A673 (cell line): Measurements from ENCODE around the gene PANX2. TPM values are rescaled to one million over a fixed set of nuclear protein-coding genes. Genes with fewer than 3 reads are reported as not detected.
"Not testable (repeated sequence)": the region's sequence is repeated elsewhere in the genome, so short reads cannot be mapped to it uniquely, and the experiment has no call there.

Experiments
- BruUV-seq: library from RNA; stranded (reverse); fragments of 400-500 nt; replicated peaks from 2 replicates; lab custom pipeline; 2021; lab: Mats Ljungman, UMichigan
- CTCF ChIA-PET: fragments of 300-600 bp; sonication (Branson Sonifier 250); formaldehyde crosslinking; loops from one replicate; lab custom pipeline; 2022; ENCODE audit warnings: antibody characterized with exemption; lab: Charles Lee
- POLR2A ChIA-PET: fragments of 300-600 bp; sonication (Branson Sonifier 250); formaldehyde crosslinking; loops from one replicate; lab custom pipeline; 2022; ENCODE audit warnings: antibody characterized with exemption; ENCODE audit not compliant: low non-redundant PET; lab: Charles Lee
- DNase-seq: peaks from one replicate; pipeline ENCODE4 v3.0.0-alpha.2; 2015; ENCODE audit warnings: low spot score
- H3K27ac ChIP-seq: fragments of 200-600 bp; sonication (generic); 2 replicates; pipeline ENCODE4 v1.5.1; 2016; ENCODE audit warnings: mixed run types, low read depth, mild to moderate bottlenecking, mixed read lengths, antibody characterized with exemption, low read length; ENCODE audit not compliant: poor library complexity, severe bottlenecking
- H3K27me3 ChIP-seq: fragments of 200-600 bp; sonication (generic); replicated peaks from 2 replicates; pipeline ENCODE4 v1.6.1; 2017; ENCODE audit warnings: mixed run types, low read depth, mild to moderate bottlenecking, mixed read lengths, antibody characterized with exemption, low read length; ENCODE audit not compliant: insufficient read depth, poor library complexity
- H3K36me3 ChIP-seq: fragments of 200-600 bp; sonication (generic); 2 replicates; pipeline ENCODE4 v1.6.1; 2016; ENCODE audit warnings: mixed run types, mild to moderate bottlenecking, mixed read lengths, antibody characterized with exemption, low read length; ENCODE audit not compliant: insufficient read depth, poor library complexity, severe bottlenecking
- H3K4me1 ChIP-seq: fragments of 200-600 bp; sonication (generic); 2 replicates; pipeline ENCODE4 v1.6.1; 2017; ENCODE audit warnings: mixed run types, mild to moderate bottlenecking, mixed read lengths, antibody characterized with exemption, low read length; ENCODE audit not compliant: insufficient read depth, poor library complexity, severe bottlenecking
- H3K4me3 ChIP-seq: fragments of 200-600 bp; sonication (generic); 2 replicates; pipeline ENCODE4 v1.5.1; 2016; ENCODE audit warnings: low read depth, mixed run types, mild to moderate bottlenecking, mixed read lengths, low read length; ENCODE audit not compliant: poor library complexity, severe bottlenecking
- H3K9me3 ChIP-seq: fragments of 200-600 bp; sonication (generic); 2 replicates; pipeline ENCODE4 v1.6.1; 2016; ENCODE audit warnings: mixed run types, low read depth, mild to moderate bottlenecking, mixed read lengths, antibody characterized with exemption, low read length; ENCODE audit not compliant: poor library complexity, severe bottlenecking
- EZH2 ChIP-seq: fragments of 200-600 bp; sonication (generic); IDR thresholded peaks from 2 replicates; pipeline ENCODE4 v1.6.1; 2017; ENCODE audit warnings: borderline replicate concordance, low read depth, mild to moderate bottlenecking, mixed read lengths, antibody characterized with exemption, low read length; ENCODE audit not compliant: poor library complexity, severe bottlenecking
- intact Hi-C: fragments of 100-400 bp; cut with micrococcal nuclease; formaldehyde crosslinking; loops from one replicate; pipeline ENCODE4 v1.10.0; 2022; ENCODE audit not compliant: unreplicated experiment
- total RNA-seq: library from RNA; stranded (reverse); gene quantifications from 2 replicates; pipeline ENCODE4 v1.2.3, GENCODE V29; 2021
- TF ChIP-seq, protein P1 (sequence below): fragments of 300-800, 200-600 bp; sonication (generic); conservative IDR thresholded peaks from 2 replicates; pipeline ENCODE4 v1.5.1; 2017; ENCODE audit warnings: low read depth, mild to moderate bottlenecking, antibody characterized with exemption, low read length, moderate library complexity, mixed read lengths

PANX2 gene
- total RNA-seq, 1 experiment from 2014 or later = 7.6 TPM

GRCh38 chr22:50134481-50134880 lies 36.0 kb upstream of the PANX2 start:
- ChIA-PET POLR2A (no interaction called here), CTCF (no interaction called here)
- Histone ChIP-seq H3K36me3 (no peaks in the 10 kb centered on the region), H3K4me1 (peaks cover 5% of the 10 kb centered on the region), H3K9me3 (no peaks in the 10 kb centered on the region), H3K27ac (no peak overlapping the region), H3K4me3 (no peak overlapping the region), H3K27me3 (no peaks in the 10 kb centered on the region)
- no TSS peak for BruUV-seq
- no peak for DNase-seq
- TF ChIP-seq EZH2 = no peak
- TF ChIP-seq, protein P1, sequence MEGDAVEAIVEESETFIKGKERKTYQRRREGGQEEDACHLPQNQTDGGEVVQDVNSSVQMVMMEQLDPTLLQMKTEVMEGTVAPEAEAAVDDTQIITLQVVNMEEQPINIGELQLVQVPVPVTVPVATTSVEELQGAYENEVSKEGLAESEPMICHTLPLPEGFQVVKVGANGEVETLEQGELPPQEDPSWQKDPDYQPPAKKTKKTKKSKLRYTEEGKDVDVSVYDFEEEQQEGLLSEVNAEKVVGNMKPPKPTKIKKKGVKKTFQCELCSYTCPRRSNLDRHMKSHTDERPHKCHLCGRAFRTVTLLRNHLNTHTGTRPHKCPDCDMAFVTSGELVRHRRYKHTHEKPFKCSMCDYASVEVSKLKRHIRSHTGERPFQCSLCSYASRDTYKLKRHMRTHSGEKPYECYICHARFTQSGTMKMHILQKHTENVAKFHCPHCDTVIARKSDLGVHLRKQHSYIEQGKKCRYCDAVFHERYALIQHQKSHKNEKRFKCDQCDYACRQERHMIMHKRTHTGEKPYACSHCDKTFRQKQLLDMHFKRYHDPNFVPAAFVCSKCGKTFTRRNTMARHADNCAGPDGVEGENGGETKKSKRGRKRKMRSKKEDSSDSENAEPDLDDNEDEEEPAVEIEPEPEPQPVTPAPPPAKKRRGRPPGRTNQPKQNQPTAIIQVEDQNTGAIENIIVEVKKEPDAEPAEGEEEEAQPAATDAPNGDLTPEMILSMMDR = no peak
- intact Hi-C loops = no loop called here

GRCh38 chr22:50136581-50137015 lies 33.9 kb upstream of the PANX2 start:
- H3K27ac ChIP-seq = no peak overlapping the region
- no peak overlapping the region for H3K4me3 ChIP-seq
- no peaks in the 10 kb centered on the region for H3K36me3 ChIP-seq
- H3K4me1 ChIP-seq = peaks cover 5% of the 10 kb centered on the region
- ChIA-PET CTCF (no interaction called here), POLR2A (no interaction called here)
- DNase-seq = peak; percentile 55
- intact Hi-C loops = no loop called here
- no TSS peak for BruUV-seq
- H3K27me3 ChIP-seq = no peaks in the 10 kb centered on the region
- no peaks in the 10 kb centered on the region for H3K9me3 ChIP-seq
- TF ChIP-seq, protein P1 = no peak
- no peak for TF ChIP-seq EZH2

GRCh38 chr22:50137277-50137676 lies 33.3 kb upstream of the PANX2 start:
- intact Hi-C loops, H3K36me3 ChIP-seq, DNase-seq, CTCF ChIA-PET, POLR2A ChIA-PET, BruUV-seq, H3K27ac ChIP-seq, H3K9me3 ChIP-seq, H3K27me3 ChIP-seq, H3K4me3 ChIP-seq, H3K4me1 ChIP-seq: not testable (repeated sequence)

GRCh38 chr22:50138041-50138440 lies 32.5 kb upstream of the PANX2 start:
- no peaks in the 10 kb centered on the region for H3K9me3 ChIP-seq
- TF ChIP-seq EZH2 = no peak
- TF ChIP-seq, protein P1 = no peak
- CTCF ChIA-PET = no interaction called here
- H3K36me3 ChIP-seq = no peaks in the 10 kb centered on the region
- H3K27ac ChIP-seq = no peak overlapping the region
- H3K27me3 ChIP-seq = no peaks in the 10 kb centered on the region
- H3K4me3 ChIP-seq = no peak overlapping the region
- no peak for DNase-seq
- POLR2A ChIA-PET = no interaction called here
- no TSS peak for BruUV-seq
- intact Hi-C loops = no loop called here
- H3K4me1 ChIP-seq = peaks cover 5% of the 10 kb centered on the region
